HepG2 (cell line): Measurements from ENCODE around the gene DCLK1.

Source experiments
- NFYB ChIP-seq: sonication (generic); formaldehyde crosslinking; IDR thresholded peaks from 2 replicates; pipeline ENCODE4 v1.4.0; 2020; ENCODE audit warnings: missing genetic modification reagents
- PRDM10 ChIP-seq: sonication (generic); formaldehyde crosslinking; IDR thresholded peaks from 2 replicates; pipeline ENCODE4 v1.4.0; 2020; ENCODE audit warnings: low read depth, missing genetic modification reagents
- ZMYM3 ChIP-seq: sonication (generic); formaldehyde crosslinking; IDR thresholded peaks from 2 replicates; pipeline ENCODE4 v1.5.1; 2020; ENCODE audit warnings: mild to moderate bottlenecking, missing genetic modification reagents
- TF ChIP-seq, protein P1 (sequence below): sonication (generic); formaldehyde crosslinking; IDR thresholded peaks from 2 replicates; pipeline ENCODE4 v1.4.0; 2020; ENCODE audit warnings: low read depth, mild to moderate bottlenecking, missing genetic modification reagents
- TF ChIP-seq, protein P2 (sequence below): sonication (generic); formaldehyde crosslinking; IDR thresholded peaks from 2 replicates; pipeline ENCODE4 v1.5.0; 2020; ENCODE audit warnings: mild to moderate bottlenecking, missing genetic modification reagents, moderate library complexity

GRCh38 chr13:36026531-36026930, 104.7 kb downstream of the DCLK1 start:
- TF ChIP-seq NFYB (CRISPR knock-in tag) (no peak), ZMYM3 (no peak), PRDM10 (CRISPR knock-in tag) (no peak)
- TF ChIP-seq, protein P1, sequence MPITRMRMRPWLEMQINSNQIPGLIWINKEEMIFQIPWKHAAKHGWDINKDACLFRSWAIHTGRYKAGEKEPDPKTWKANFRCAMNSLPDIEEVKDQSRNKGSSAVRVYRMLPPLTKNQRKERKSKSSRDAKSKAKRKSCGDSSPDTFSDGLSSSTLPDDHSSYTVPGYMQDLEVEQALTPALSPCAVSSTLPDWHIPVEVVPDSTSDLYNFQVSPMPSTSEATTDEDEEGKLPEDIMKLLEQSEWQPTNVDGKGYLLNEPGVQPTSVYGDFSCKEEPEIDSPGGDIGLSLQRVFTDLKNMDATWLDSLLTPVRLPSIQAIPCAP: no peak
- TF ChIP-seq, protein P2, sequence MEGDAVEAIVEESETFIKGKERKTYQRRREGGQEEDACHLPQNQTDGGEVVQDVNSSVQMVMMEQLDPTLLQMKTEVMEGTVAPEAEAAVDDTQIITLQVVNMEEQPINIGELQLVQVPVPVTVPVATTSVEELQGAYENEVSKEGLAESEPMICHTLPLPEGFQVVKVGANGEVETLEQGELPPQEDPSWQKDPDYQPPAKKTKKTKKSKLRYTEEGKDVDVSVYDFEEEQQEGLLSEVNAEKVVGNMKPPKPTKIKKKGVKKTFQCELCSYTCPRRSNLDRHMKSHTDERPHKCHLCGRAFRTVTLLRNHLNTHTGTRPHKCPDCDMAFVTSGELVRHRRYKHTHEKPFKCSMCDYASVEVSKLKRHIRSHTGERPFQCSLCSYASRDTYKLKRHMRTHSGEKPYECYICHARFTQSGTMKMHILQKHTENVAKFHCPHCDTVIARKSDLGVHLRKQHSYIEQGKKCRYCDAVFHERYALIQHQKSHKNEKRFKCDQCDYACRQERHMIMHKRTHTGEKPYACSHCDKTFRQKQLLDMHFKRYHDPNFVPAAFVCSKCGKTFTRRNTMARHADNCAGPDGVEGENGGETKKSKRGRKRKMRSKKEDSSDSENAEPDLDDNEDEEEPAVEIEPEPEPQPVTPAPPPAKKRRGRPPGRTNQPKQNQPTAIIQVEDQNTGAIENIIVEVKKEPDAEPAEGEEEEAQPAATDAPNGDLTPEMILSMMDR: no peak
